Pons (tissue), 1 donor: Measurements from ENCODE around the gene CASP1.
"Not testable (repeated sequence)": the region's sequence is repeated elsewhere in the genome, so short reads cannot be mapped to it uniquely, and the experiment has no call there.

ENCODE experiments used
- DNase-seq: peaks from one replicate; pipeline ENCODE4 v3.0.0-alpha.2; 2016; ENCODE audit warnings: low spot score

CASP1 gene

DNA sequence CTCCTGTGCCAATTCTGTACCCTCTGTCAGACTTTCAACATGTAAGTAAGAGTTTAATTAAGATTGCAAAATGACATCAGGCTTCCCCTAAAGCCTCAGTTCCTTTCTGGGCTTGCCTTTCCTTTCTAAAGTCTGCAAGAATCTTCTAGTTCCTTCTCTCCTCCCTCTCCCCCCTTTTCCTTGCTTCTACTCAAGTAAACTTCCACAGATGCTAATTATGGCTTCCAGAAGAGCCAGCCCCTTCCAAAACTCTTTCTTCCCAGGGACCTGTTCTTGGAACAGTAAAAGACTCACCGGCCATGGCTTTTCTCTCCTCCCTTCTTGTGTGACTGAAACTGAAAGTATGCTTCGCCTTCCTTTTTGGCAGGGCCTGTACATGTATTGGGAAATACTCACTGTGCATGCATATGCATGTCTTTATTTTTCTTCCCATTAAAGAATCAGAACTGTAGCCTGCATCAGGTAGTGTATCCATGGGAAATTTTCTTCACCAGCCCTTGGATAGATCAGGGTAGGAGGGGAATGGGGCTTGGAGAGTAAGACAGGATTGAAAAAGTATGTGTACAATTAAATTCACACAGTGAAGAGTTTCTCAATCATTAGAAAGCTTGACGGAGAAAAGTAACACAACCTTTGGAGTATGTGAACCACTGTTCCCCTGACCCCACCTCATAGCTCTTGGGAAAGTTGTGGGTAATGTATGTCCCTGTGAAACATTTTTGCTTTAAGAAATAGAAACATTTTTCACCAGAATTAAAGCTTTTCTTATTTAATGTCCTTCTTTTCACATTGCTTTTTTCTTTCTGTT, at the start of gene CASP1:
Gene CASP1 (minus strand): TSS at position 332 of the 808 bp plus-strand sequence. CDS start 31 bp downstream, at position 301.
- DNase-seq = peak; percentile 66

DNA sequence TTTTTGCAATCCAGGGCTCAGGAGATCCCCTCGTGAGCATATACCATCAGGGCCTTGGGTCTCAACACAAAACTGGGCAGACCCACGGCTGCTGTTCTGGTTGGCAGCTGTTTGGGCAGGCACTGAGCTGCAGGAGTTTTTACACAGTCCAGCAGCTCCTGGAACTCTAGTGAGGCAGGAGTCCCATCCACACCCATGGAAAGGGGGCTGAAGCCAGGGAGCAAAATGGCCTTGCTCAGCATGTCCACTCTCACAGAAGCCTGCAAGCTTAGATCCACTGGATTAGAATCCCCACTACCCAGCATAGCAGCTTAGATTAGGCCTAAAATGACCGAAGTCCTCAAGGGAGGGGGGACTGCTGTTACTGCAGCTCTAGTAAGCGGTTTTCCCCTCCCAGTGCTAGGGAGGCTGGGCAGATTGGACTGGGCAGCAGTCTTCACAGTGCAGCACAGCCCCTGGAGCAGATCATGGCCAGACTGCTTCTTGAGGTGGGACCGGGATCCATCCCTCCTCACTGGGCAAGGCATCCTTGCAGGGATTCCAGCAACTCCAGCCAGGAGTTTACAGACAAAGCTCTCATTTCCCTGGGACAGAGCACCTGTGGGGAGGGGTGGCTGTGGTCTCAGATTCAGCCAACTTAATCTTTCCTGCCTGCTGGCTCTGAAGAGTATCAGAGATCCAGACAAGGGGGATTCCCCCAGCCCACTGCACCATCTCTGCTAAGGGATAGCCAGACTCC, 46.6 kb upstream of the CASP1 start:
- DNase-seq = no peak

DNA sequence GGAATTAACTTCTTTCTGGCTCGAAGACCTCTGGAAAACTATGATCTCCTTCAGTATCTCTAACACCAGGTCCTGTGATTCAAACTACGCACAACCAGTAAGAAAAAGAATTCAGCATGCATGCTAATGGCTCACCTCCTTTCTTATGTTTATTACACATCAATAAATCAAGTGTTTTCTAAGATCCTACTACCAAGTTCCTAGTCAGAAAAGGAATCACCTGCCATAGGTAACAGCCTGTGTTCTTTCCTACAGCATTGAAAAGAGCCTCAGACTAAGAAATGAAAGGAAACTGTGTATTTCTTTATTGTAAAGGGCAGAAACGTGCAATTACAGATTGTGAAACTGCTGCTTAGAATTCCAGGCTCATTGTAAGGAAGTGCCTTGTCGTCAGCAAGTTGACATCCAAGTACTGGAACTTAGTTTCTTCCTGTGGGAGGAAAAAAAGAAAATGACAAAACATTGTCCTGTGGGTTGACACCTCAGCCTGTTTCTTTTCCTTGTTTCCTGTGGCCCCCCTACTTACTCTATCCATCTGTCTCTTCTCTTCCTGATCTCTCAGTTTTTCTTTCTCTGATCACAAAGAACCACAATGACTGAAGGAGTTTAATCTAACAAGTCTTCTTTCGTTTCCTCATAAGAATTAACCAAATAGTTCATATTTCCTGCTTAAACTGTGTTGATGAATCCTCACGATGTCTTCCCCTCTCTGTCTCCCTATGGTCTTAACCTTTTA, 45.4 kb upstream of the CASP1 start:
- not testable (repeated sequence) for DNase-seq

DNA sequence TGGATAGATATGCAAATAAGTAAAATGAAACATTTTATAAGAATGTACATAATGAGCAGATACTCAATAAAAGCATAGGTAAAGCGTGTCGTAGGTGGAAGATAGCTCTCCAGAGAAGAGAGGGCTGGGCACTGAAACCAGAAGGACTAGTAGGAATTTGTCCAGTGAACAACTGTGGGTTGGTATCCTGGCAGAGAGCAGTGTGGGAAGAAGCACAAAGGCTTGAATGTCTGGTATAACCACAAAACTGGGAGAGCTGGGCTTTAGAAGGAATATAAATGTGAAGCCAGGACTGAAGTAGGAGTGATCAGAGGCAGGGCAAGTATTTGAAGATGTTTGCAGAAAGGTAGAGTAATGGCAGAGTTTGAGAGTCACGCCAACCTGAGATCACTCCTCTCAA, 43.3 kb upstream of the CASP1 start:
- no peak for DNase-seq

DNA sequence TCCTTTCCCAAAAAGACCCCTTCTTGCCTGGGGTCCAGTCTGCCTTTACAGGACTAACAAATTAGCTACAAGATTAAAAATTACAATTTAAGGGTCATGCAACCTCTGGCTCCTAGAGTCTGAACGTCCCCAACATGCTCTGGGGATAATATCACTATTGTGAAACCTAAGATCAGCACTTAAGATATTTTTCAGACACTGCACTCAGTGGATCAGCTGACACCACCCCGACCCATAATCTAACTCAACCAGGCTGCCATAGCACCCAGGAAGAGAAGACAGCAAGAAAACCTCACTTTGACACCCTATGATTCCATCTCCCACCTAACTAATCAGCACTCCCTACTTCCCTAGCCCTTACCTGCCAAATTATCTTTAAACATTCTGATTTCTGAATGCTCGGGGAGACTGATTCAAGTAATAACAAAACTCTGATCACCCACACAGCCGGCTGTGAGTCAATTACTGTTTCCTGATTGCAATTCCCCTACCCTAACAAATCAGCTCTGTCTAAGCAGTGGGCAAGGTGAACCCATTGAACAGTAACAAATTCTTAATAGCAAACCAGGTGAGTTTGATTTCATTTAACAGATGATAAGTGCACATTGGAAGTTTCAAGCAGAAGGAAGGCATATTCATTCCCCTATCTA, 42.3 kb upstream of the CASP1 start:
- not testable (repeated sequence) for DNase-seq

DNA sequence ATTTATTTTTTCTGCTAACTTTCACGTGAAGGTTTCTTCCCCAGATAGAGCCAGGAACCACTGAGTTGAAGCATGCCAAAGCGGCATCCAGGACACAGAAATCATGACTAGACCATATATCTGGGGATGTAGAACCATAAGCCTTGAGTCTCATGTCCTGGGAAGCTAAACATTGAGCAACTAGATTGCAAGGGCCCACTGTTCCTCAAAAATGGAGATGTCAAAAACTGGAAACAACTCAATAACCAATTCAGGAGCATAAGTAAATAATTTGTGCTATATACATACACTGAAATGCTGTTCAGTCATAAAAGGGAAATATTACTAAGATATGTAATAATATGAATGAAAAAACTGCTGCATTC, 39.2 kb upstream of the CASP1 start:
- DNase-seq = no peak

DNA sequence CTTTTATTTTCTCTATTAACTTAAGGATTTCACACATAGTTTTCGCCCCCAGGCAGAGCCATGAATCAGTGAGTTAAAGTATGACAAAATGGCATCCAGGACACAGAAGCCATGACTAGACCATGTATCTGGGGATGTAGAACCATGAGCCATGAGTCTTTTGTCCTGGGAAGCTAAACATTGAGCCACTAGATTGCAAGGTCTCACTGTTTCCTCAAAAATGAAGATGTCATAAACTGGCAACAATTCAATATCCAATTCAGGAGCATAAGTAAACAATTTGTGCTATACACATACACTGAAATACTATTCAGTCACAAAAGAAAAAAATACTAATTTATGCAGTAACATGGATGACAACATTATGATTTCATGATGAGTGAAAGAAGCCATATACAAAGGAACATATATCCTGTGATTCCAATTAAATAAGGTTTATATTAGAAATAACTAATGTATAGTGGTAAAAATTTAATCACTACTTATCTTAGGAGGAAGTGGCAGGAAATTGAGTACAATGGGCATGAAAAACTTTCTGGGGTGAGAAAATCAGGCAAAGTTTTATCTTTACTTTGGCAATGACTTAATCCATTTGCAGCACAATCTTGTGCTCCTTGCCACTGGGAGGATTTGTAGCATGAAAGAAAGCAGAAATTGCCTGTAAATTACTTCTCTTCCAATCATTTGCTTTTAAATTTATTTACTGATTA, 38.7 kb upstream of the CASP1 start:
- no peak for DNase-seq

DNA sequence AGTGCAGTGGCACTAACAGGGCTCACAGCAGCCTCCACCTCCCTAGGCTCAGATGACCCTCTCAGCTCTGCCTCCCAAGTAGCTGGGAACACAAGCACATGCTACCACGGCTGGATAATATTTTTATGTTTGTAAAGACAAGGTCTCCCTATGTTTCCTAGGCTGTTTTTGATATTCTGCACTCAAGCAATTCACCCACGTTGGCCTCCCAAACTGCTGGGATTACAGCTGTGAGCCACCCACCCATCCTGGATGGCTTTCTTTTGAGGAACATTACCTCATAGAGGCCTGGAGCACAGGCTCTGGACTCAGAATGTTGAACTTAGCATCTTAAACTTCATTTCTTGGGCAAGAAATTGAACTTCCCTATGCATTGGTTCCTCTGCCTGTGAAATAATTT, 37.1 kb upstream of the CASP1 start:
- DNase-seq = not testable (repeated sequence)

DNA sequence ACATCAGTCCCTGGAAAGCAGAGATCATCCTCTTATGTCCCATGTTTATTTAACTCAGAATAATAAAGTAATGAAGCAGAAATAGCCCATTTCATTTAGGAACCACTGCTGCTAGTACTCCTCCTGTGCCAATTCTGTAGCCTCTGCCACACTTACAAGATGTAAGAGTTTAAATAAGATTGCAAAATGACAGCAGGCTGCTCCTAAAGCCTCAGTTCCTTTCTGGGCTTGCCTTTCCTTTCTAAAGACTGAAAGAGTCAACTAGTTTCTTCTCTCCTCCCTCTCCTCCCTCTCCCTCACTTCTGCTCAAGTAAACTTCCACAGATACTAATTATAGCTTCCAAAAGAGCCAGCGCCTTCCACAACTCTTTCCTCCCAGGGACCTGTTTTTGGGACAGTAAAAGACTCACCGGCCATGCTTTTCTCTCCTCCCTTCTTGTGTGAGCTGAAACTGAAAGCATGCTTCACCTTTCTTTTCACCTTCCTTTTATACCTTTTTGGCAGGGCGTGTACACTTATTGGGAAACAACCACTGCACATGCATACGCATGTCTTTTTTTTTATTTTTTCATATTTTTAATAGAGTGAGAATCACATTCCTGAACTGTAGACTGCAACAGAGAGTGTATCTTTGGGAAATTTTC, 36.3 kb upstream of the CASP1 start:
- no peak for DNase-seq

DNA sequence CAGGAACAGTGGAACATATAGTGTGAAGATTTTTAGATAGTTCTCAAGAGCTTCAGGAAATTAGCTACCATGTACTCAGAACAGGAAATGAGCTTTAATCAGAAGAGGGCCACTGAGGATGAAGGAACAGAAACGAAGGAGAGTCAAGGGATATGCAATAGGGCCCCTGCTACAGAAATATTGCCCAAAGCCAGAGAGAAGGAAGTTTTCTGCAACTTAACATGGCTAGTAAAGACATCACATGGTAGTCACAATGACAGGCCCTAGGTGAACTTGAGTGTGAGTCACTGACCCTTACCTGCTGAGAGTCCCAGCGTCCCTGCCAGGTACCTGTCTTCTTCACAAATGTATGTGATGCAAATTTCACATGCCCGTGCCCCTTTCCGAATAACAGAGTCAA, 35.4 kb upstream of the CASP1 start:
- DNase-seq = no peak

DNA sequence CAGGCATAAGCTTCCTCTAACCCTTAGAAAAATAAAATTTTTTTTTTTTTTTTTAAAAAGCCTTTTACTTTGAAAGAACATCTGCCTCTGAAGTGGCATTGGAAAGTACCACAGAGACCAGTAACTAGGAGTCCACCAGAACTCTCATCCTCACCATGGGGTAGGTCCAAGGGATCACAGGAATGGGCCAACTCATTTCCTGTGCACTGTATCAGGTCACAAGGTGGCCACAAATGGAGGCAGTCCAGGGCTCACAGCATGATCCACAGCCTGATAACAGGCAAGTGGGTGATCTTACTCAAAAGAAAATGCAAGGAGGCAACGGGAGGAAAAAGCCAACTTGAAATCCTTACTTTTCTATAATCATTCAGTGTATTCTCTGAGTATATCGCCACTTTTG, 34.8 kb upstream of the CASP1 start:
- not testable (repeated sequence) for DNase-seq

DNA sequence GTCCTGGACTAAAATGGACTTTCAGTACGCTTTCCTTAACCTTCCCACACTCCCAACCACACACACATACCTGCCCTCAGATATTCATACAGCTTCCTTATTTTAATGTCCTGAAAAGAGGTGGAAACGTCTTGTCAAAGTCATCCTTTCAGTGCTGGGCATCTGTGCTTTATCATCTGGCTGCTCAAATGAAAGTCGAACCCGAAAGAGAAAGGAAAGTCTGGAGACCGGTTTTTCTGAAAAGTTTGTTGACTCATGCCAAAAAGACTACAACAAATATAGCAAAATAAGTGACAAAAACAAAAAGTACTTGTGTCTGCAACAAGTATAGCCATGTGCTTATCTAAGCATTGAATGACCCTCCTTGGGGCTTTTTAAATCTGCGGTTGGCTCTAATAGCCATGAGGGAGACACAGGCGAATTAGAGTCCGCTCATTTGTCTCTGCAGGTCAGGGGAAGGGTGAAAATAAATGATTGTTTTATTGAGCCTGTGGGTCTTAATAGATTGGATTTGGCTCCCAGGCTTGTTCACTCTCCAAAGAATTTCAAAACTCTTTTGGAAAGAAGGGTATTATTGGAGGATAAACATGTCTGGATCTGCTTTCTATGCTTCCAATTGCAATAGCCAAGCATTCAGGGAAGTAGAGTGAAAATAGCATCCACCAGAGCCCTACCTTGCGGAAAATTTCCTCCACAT, 28.4 kb upstream of the CASP1 start:
- not testable (repeated sequence) for DNase-seq

DNA sequence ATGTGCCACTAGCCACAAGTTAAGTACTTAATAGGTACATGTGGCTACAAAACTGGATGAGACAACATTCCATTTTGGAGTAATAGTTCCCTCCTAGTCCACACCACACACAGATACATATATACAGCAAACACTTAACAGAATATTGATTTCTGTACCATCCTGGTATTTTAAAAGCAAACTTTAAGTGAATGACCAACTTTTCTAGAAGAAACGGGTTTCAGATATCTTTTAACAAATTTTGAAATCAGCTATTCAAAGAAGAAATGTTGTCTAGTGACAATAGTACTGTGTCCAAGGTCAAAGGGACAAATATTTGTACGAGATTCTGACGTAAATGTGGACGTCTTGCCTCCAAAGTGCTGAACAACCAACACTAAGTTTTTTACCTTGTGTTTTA, 22.5 kb upstream of the CASP1 start:
- no peak for DNase-seq

DNA sequence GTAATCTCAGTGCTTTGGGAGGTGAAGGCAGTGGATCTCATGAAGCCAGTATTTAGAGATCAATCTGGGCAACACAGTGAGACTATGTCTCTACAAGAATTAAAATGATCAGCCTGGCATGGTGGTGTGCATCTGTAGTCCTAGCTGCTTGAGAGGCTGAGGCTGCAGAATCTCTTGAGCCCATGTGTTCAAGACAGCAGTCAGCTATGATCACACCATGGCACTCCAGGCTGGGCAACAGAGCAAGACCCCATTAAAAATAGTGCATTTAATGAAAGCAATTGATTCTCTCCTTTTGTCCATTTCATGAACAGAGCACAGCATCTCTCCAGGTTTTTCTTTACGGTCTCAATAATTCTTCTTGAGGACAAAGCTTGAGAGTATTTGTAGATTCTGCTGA, 21.5 kb upstream of the CASP1 start:
- no peak for DNase-seq

DNA sequence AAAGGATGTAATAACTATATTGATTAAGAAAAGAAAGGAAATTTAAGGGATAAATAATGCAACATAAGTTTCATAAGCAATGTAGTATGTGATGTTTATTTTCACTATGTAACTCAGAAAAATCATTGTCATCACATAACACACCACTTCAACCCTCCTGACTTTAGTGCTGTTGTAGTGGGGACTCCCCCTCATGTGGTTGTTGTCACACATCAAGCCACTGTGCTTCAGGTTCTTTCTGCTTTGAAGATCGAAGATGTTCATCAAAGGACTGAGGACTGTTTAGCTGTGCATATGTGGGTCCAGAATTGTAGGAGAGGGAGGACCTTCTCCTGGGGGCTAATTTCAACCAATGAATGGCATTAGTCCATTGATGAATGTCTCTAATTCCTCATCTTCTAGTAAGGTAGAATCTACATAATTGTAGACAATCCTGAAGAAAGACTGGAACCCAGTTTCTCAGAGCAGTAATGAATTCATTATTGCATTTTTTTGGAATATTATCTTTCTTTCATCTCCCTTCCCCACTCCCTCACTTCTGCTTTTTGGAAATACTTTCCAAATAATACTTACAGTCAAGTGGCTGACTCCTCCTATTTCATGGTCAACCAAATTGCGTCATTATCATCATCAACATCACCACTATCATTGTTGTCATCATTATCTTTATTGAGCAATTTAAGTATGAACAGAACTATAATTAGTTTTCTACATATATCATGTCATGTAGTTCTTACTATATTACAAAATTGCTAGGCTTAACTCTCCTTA, 20.0 kb upstream of the CASP1 start:
- no peak for DNase-seq

DNA sequence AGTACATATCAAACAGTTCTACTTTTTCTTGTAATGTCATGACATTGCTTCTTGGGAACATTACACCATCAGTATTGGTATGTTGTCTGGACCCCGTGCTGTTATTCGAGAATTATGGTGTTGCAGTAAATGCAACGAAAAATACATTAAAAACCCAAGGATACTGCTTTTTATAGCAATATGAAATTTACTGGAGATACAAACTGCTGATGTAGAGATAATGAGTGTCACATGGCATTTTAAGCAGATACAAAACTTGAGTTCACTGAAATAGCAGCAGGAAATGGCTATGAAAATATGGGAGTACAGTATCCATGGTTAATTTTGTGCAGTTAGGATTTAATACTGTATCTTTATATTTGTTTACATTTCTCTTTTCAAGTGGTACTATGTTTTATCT, 17.5 kb upstream of the CASP1 start:
- DNase-seq = no peak

DNA sequence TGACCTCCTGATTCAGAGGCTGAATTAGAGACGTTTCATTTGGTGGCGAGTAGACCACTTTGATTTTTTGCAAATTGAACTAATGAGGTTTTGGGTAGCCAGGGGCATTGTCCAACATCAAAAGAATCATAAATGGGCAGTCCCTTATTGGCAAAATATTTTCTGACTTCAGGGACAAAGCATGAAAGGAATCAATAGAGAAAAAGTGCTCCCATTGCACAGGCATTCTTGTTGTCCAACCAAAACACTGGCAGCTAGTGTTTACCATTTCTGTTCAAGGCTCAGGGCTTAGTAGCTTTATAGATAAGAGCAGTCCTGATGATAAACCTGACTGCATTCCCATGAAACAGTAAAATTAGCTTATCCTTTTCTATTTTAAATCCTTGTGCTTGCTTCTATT, 16.6 kb upstream of the CASP1 start:
- DNase-seq = no peak

DNA sequence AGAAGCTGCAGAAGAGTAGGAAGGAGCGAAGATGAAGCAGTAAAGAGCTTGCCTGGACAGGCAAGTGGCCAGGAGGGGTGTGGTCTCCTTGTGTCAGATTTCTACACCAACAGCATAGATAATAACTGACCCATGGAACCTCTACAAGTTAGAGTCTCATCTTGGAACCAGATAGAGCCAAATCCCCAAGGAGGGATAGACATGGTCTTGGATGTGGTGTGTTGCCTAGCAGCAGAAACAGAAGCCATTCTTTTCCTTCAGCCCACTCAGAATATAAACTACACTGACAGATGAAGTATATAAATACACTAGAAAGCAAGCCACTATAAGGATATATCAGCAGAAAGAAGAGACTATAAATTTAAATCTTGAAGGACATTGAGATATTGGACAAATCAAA, 14.5 kb upstream of the CASP1 start:
- DNase-seq = no peak

DNA sequence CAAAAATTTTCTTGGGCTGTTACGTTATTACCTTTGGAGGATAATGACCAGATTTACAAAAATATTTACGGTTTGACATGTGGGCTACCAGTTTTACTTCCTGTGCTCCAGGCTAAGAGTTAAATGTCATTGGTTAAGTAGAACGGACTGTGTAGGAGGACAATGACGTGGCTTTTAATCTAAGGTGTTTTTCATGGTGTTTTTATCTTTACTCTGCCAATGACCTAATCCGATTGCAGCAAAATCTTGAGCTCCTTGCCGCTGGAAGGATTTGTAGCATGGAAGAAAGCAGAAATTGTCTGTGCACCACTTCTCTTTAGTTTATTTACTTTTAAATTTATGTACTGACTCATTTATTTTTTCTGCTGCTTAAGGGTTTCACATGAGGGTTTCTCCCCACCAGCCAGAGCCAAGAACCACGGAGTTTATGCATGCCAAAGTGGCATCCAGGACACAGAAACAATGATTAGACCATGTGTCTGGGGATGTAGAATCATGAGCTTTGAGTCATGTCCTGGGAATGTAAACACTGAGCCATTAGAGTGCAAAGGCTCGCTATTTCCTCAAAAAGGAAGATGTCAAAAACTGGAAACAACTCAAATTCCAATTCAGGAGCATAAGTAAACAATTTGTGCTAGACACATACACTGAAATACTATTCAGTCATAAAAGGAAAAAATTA, 12.1 kb upstream of the CASP1 start:
- no peak for DNase-seq
